ENCODE results near the gene ATAD3C.
"Not testable (repeated sequence)": the region's sequence is repeated elsewhere in the genome, so short reads cannot be mapped to it uniquely, and the experiment has no call there.

The ATAD3C gene

GRCh38 chr1:1451696-1452364 lies 2.3 kb downstream of the ATAD3C start:
- no peak for DNase-seq

- DNase-seq: not testable (repeated sequence)
These were observed 2.9 kb downstream of the ATAD3C start for GRCh38 chr1:1452365-1452739.

- DNase-seq: no peak
These were observed 3.4 kb downstream of the ATAD3C start for GRCh38 chr1:1452882-1453281.

GRCh38 chr1:1454286-1455056 lies 5.0 kb downstream of the ATAD3C start:
- not testable (repeated sequence) for DNase-seq

GRCh38 chr1:1455366-1455884 lies 5.9 kb downstream of the ATAD3C start:
- DNase-seq: no peak

GRCh38 chr1:1455934-1456333 lies 6.4 kb downstream of the ATAD3C start:
- not testable (repeated sequence) for DNase-seq

- not testable (repeated sequence) for DNase-seq
These were observed 7.3 kb downstream of the ATAD3C start for GRCh38 chr1:1456683-1457255.

GRCh38 chr1:1459156-1459555 lies 9.7 kb downstream of the ATAD3C start:
- DNase-seq: not testable (repeated sequence)

- DNase-seq: not testable (repeated sequence)
These were observed 10.2 kb downstream of the ATAD3C start for GRCh38 chr1:1459711-1460110.

GRCh38 chr1:1460540-1461130 lies 11.1 kb downstream of the ATAD3C start:
- no peak for DNase-seq

GRCh38 chr1:1461721-1462317 lies 12.3 kb downstream of the ATAD3C start:
- no peak for DNase-seq

GRCh38 chr1:1462318-1462966 lies 13.0 kb downstream of the ATAD3C start:
- no peak for DNase-seq

- no peak for DNase-seq
These were observed 13.8 kb downstream of the ATAD3C start for GRCh38 chr1:1463312-1463711.

- not testable (repeated sequence) for DNase-seq
These were observed 18.9 kb downstream of the ATAD3C start for GRCh38 chr1:1468196-1468985.

GRCh38 chr1:1470626-1471388 lies 21.3 kb downstream of the ATAD3C start:
- peak; percentile 32 for DNase-seq

GRCh38 chr1:1471389-1472052 lies 22.0 kb downstream of the ATAD3C start, which contains the start of gene ATAD3B:
Gene ATAD3B, plus strand, starts transcription at chr1:1471765. Its CDS starts 120 bp downstream, at chr1:1471885.
- DNase-seq: peak; percentile 91

GRCh38 chr1:1472053-1472876 lies 22.8 kb downstream of the ATAD3C start:
- peak; percentile 47 for DNase-seq

- DNase-seq: not testable (repeated sequence)
These were observed 26.5 kb downstream of the ATAD3C start for GRCh38 chr1:1476011-1476410.

- DNase-seq: no peak
These were observed 27.7 kb downstream of the ATAD3C start for GRCh38 chr1:1477206-1477605.

Measured in activated T-cell treated with anti-CD3 and anti-CD28 coated beads, Interleukin-2, amount 50 U/mL, for 1 hour (primary cell).